SU-DHL-6 (cell line): ENCODE data around the gene HOXC12.

Experiments
- H2AFZ ChIP-seq: fragments of 200-600 bp; sonication (generic); 2 replicates; pipeline ENCODE4 v1.6.1; 2014; ENCODE audit warnings: low read depth, mild to moderate bottlenecking, moderate library complexity, mixed read lengths, antibody characterized with exemption, low read length; ENCODE audit not compliant: severe bottlenecking
- H3F3A ChIP-seq: fragments of 200-600 bp; shearing (Covaris generic); 2 replicates; pipeline ENCODE4 v1.6.0; 2016; ENCODE audit warnings: antibody characterized with exemption, mild to moderate bottlenecking; ENCODE audit not compliant: insufficient read depth
- H3K27ac ChIP-seq: fragments of 200-600 bp; sonication (generic); 2 replicates; pipeline ENCODE4 v1.5.1; 2016; ENCODE audit warnings: low read depth, mild to moderate bottlenecking, low read length, moderate library complexity, mixed read lengths
- H3K27me3 ChIP-seq: fragments of 200-600 bp; sonication (generic), shearing (Covaris generic); 2 replicates; pipeline ENCODE4 v1.6.0; 2014; ENCODE audit warnings: mild to moderate bottlenecking, low read length
- H3K36me3 ChIP-seq: fragments of 200-600 bp; sonication (generic); 2 replicates; pipeline ENCODE4 v1.6.1; 2014; ENCODE audit warnings: mild to moderate bottlenecking, low read length, mixed read lengths
- H3K4me2 ChIP-seq: fragments of 300-600, 200-600 bp; shearing (Covaris generic), sonication (generic); 2 replicates; pipeline ENCODE4 v1.6.0; 2014; ENCODE audit warnings: low read length, low read depth, mild to moderate bottlenecking; ENCODE audit not compliant: poor library complexity, severe bottlenecking
- H3K4me3 ChIP-seq: fragments of 200-600 bp; sonication (generic); 2 replicates; pipeline ENCODE4 v1.5.1; 2014; ENCODE audit warnings: antibody characterized with exemption, low read length, mild to moderate bottlenecking, mixed read lengths; ENCODE audit not compliant: insufficient read depth, poor library complexity, severe bottlenecking
- H3K79me2 ChIP-seq: fragments of 200-600 bp; sonication (generic); 2 replicates; pipeline ENCODE4 v1.6.1; 2014; ENCODE audit warnings: mild to moderate bottlenecking, low read length, moderate library complexity; ENCODE audit not compliant: insufficient read depth
- H3K9ac ChIP-seq: fragments of 200-600 bp; sonication (generic); 2 replicates; pipeline ENCODE4 v1.7.0; 2014; ENCODE audit warnings: mild to moderate bottlenecking, low read length
- H3K9me2 ChIP-seq: fragments of 200-600 bp; sonication (generic); replicated peaks from 2 replicates; pipeline ENCODE4 v1.6.1; 2014; ENCODE audit warnings: low read length; ENCODE audit not compliant: insufficient read depth
- H3K9me3 ChIP-seq: fragments of 200-600 bp; sonication (generic); 2 replicates; pipeline ENCODE4 v1.6.1; 2014; ENCODE audit warnings: low read length, mixed read lengths; ENCODE audit not compliant: insufficient read depth
- H4K20me1 ChIP-seq: fragments of 200-600 bp; sonication (generic); 2 replicates; pipeline ENCODE4 v1.6.1; 2014; ENCODE audit warnings: low read depth, mild to moderate bottlenecking, antibody characterized with exemption, low read length, moderate library complexity, mixed read lengths
- EZH2phosphoT487 ChIP-seq: fragments of 200-600 bp; sonication (generic), shearing (Covaris generic); conservative IDR thresholded peaks from 2 replicates; pipeline ENCODE4 v1.6.1; 2018; ENCODE audit warnings: mild to moderate bottlenecking, antibody characterized with exemption, low read length, moderate library complexity, mixed read lengths
- TF ChIP-seq, protein P1 (sequence below): fragments of 200-600 bp; sonication (generic); IDR thresholded peaks from one replicate; pipeline ENCODE4 v1.5.1; 2017; ENCODE audit warnings: antibody characterized with exemption, mild to moderate bottlenecking, low read length, moderate library complexity; ENCODE audit not compliant: insufficient read depth, poor library complexity, severe bottlenecking

HOXC12 gene

DNA sequence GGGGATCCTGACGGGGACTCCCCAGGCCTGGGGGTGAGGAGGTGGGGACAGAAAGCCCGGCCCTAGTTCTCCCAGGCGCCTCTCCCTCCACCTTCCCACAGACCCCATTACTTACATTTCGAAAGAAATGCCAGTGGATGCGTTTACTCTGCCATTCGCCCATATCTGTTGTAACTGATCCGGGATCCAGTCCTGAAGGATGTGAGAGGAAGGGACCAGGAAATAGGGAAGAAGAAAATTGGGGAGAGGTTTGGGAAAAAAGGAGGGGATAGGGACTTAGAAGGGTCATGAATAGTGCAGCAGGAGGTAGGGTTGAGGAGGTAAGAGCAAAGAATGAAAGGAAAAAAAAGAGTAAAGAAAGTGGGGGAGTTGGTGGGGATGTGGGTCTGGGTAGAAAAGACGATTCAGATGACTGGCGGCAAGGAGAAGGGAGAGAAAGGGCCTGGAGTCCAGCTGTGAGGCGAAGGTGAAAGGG is 1.1 kb downstream of the HOXC12 start:
- H2AFZ ChIP-seq = no peak overlapping the region
- H4K20me1 ChIP-seq = no peaks in the 10 kb centered on the region
- H3K4me3 ChIP-seq = no peak overlapping the region
- H3K79me2 ChIP-seq = no peaks in the 10 kb centered on the region
- H3K27ac ChIP-seq = no peak overlapping the region
- no peaks in the 10 kb centered on the region for H3K9me2 ChIP-seq
- no peak overlapping the region for H3K9ac ChIP-seq
- no peak overlapping the region for H3K4me2 ChIP-seq
- TF ChIP-seq, protein P1, sequence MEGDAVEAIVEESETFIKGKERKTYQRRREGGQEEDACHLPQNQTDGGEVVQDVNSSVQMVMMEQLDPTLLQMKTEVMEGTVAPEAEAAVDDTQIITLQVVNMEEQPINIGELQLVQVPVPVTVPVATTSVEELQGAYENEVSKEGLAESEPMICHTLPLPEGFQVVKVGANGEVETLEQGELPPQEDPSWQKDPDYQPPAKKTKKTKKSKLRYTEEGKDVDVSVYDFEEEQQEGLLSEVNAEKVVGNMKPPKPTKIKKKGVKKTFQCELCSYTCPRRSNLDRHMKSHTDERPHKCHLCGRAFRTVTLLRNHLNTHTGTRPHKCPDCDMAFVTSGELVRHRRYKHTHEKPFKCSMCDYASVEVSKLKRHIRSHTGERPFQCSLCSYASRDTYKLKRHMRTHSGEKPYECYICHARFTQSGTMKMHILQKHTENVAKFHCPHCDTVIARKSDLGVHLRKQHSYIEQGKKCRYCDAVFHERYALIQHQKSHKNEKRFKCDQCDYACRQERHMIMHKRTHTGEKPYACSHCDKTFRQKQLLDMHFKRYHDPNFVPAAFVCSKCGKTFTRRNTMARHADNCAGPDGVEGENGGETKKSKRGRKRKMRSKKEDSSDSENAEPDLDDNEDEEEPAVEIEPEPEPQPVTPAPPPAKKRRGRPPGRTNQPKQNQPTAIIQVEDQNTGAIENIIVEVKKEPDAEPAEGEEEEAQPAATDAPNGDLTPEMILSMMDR = no peak
- TF ChIP-seq EZH2phosphoT487 = no peak
- no peaks in the 10 kb centered on the region for H3K9me3 ChIP-seq
- no peaks in the 10 kb centered on the region for H3F3A ChIP-seq
- H3K27me3 ChIP-seq = no peaks in the 10 kb centered on the region
- H3K36me3 ChIP-seq = no peaks in the 10 kb centered on the region

DNA sequence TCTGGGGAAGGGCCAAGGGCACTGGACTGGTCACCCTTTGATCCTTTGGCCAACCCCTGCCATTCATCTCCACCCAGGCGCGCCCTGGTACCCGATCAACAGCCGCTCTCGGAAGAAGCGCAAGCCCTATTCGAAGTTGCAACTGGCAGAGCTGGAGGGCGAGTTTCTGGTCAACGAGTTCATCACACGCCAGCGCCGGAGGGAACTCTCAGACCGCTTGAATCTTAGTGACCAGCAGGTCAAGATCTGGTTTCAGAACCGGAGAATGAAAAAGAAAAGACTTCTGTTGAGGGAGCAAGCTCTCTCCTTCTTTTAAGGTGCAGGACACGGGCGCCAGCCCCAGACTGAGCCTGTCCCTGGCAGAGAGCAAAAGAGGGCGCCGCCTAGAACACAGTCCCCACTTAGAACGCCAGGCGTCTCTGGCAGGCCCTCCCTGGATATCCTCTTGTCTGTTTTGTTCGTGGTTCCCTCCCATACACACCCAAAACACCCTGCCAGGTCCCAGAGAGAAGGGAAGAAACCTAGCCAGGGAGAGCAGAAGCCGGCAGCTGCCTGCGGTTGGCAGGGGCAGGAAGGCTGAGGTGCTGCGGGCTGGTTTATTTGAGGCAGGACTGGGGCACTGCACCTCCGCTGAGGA is 1.7 kb downstream of the HOXC12 start:
- Histone ChIP-seq H3K9me2 (no peaks in the 10 kb centered on the region), H3K4me2 (no peak overlapping the region), H3K9ac (no peak overlapping the region), H3K36me3 (no peaks in the 10 kb centered on the region), H3K4me3 (no peak overlapping the region), H3K79me2 (no peaks in the 10 kb centered on the region), H3K9me3 (no peaks in the 10 kb centered on the region), H3K27me3 (no peaks in the 10 kb centered on the region), H2AFZ (no peak overlapping the region), H3F3A (no peaks in the 10 kb centered on the region), H3K27ac (no peak overlapping the region), H4K20me1 (no peaks in the 10 kb centered on the region)
- TF ChIP-seq, protein P1 = no peak
- TF ChIP-seq EZH2phosphoT487 = no peak

DNA sequence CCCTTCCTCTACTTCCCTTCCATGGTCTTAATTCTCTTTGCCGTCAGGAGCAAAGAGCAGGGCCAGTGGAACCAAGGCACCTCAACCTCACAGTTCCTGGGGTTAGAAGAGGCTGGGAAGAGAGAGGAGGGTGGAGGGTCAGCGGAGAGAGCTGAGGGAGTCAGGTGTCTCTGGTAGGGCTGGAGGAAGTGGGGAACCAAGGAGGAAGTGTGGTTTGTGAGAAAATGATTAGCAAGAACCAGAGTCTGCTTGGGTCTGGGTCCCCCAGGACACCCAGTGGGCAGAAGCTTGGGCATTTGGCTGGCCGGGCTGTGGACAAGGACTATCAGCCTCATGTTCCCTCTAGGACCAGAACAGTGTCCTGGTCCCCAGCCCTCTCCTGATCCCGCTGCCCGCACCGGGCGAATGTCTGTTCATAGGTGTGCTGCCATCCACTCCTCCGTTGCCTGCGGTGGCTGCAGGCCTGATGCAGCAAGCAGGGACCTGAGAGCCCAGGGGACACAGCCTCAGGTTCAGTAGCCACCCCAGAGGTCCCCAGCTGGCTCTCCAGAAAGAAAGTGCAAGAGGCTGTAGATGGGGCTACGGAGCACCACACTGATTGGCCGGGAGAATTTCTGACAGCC is 2.3 kb downstream of the HOXC12 start:
- Histone ChIP-seq H4K20me1 (no peaks in the 10 kb centered on the region), H3K27ac (no peak overlapping the region), H3K9ac (no peak overlapping the region), H3K9me3 (no peaks in the 10 kb centered on the region), H3K27me3 (no peaks in the 10 kb centered on the region), H3K79me2 (no peaks in the 10 kb centered on the region), H2AFZ (no peak overlapping the region), H3F3A (no peaks in the 10 kb centered on the region), H3K36me3 (no peaks in the 10 kb centered on the region), H3K4me2 (no peak overlapping the region), H3K9me2 (no peaks in the 10 kb centered on the region), H3K4me3 (no peak overlapping the region)
- TF ChIP-seq, protein P1 = no peak
- TF ChIP-seq EZH2phosphoT487 = no peak
